ENCODE data around the gene CFTR. TPM values are rescaled to one million over a fixed set of nuclear protein-coding genes. Genes with fewer than 3 reads are reported as not detected.

Gene CFTR
- total and polyA plus RNA-seq, 3 donors from 2014 or later, result 5.1 to 6.9 (median 5.1) TPM

- no peaks in the 10 kb centered on the region for H3K9me3 ChIP-seq
- no peak overlapping the region for H3K4me3 ChIP-seq
- H3K27ac ChIP-seq, result no peak overlapping the region
- intact Hi-C loops (cut with DNase I; ENCODE audit: low total_unique reads), result no loop called here
- WGBS, 2 donors, result 61 to 69% methylated on average over 2 of the region's 2 CpGs
- H3K36me3 ChIP-seq (ENCODE audit: low read depth, missing control alignments), result no peaks in the 10 kb centered on the region
- DNase-seq, result no peak
- H3K27me3 ChIP-seq, result no peaks in the 10 kb centered on the region
- no peaks in the 10 kb centered on the region for H3K4me1 ChIP-seq
- TF ChIP-seq CTCF (IDR thresholded peaks at IDR 0.05) (no peak), POLR2A (IDR thresholded peaks at IDR 0.05) (no peak)
These were observed 84.8 kb downstream of the CFTR start for GRCh38 chr7:117564627-117565026.

GRCh38 chr7:117565226-117565625 is 85.4 kb downstream of the CFTR start:
- WGBS, 2 donors, result 90 to 93% methylated on average over 4 of the region's 4 CpGs
- H3K4me1 ChIP-seq, result no peaks in the 10 kb centered on the region
- no peaks in the 10 kb centered on the region for H3K36me3 ChIP-seq (ENCODE audit: low read depth, missing control alignments)
- no peak for TF ChIP-seq POLR2A (IDR thresholded peaks at IDR 0.05)
- TF ChIP-seq CTCF (IDR thresholded peaks at IDR 0.05), result no peak
- no peak overlapping the region for H3K27ac ChIP-seq
- H3K4me3 ChIP-seq, result no peak overlapping the region
- no peak for DNase-seq
- no peaks in the 10 kb centered on the region for H3K27me3 ChIP-seq
- no peaks in the 10 kb centered on the region for H3K9me3 ChIP-seq
- intact Hi-C loops (cut with DNase I; ENCODE audit: low total_unique reads), result no loop called here

GRCh38 chr7:117567781-117568180 is 88.0 kb downstream of the CFTR start:
- no peaks in the 10 kb centered on the region for H3K36me3 ChIP-seq (ENCODE audit: low read depth, missing control alignments)
- H3K27me3 ChIP-seq, result no peaks in the 10 kb centered on the region
- 73% methylated on average over 1 of the region's 1 CpG for WGBS, 2 donors
- H3K27ac ChIP-seq, result no peak overlapping the region
- DNase-seq, result no peak
- intact Hi-C loops (cut with DNase I; ENCODE audit: low total_unique reads), result no loop called here
- TF ChIP-seq CTCF (IDR thresholded peaks at IDR 0.05), result no peak
- no peak for TF ChIP-seq POLR2A (IDR thresholded peaks at IDR 0.05)
- H3K4me1 ChIP-seq, result no peaks in the 10 kb centered on the region
- H3K9me3 ChIP-seq, result no peaks in the 10 kb centered on the region
- no peak overlapping the region for H3K4me3 ChIP-seq

GRCh38 chr7:117572856-117573620 is 93.2 kb downstream of the CFTR start:
- TF ChIP-seq CTCF (IDR thresholded peaks at IDR 0.05) (no peak), POLR2A (IDR thresholded peaks at IDR 0.05) (no peak)
- H3K36me3 ChIP-seq (ENCODE audit: low read depth, missing control alignments), result no peaks in the 10 kb centered on the region
- DNase-seq, result no peak
- no peaks in the 10 kb centered on the region for H3K4me1 ChIP-seq
- no peak overlapping the region for H3K4me3 ChIP-seq
- H3K27ac ChIP-seq, result no peak overlapping the region
- intact Hi-C loops (cut with DNase I; ENCODE audit: low total_unique reads), result no loop called here
- no peaks in the 10 kb centered on the region for H3K27me3 ChIP-seq
- no peaks in the 10 kb centered on the region for H3K9me3 ChIP-seq

- Histone ChIP-seq H3K9me3 (no peaks in the 10 kb centered on the region), H3K36me3 (ENCODE audit: low read depth, missing control alignments) (no peaks in the 10 kb centered on the region), H3K27me3 (no peaks in the 10 kb centered on the region), H3K4me1 (no peaks in the 10 kb centered on the region), H3K4me3 (no peak overlapping the region), H3K27ac (no peak overlapping the region)
- no peak for TF ChIP-seq CTCF (IDR thresholded peaks at IDR 0.05)
- no peak for TF ChIP-seq POLR2A (IDR thresholded peaks at IDR 0.05)
- intact Hi-C loops (cut with DNase I; ENCODE audit: low total_unique reads), result no loop called here
- DNase-seq, result no peak
- WGBS, 2 donors, result 53 to 79% methylated on average over 1 of the region's 1 CpG
These were observed 101.6 kb downstream of the CFTR start for GRCh38 chr7:117581424-117581823.
